Upper lobe of right lung (tissue), 1 donor: ENCODE measurements around the gene UGT1A10. TPM values are rescaled to one million over a fixed set of nuclear protein-coding genes. Genes with fewer than 3 reads are reported as not detected.
"Not testable (repeated sequence)": the region's sequence is repeated elsewhere in the genome, so short reads cannot be mapped to it uniquely, and the experiment has no call there.

ENCODE experiments used
- ATAC-seq: fragments of 200-7000 bp; cut with Tn5 transposase; one replicate; pipeline ENCODE4 v1.9.1; 2020; ENCODE audit warnings: mild to moderate bottlenecking, moderate library complexity
- DNase-seq: peaks from one replicate; pipeline ENCODE4 v3.0.0-alpha.2; 2020
- H3K27ac ChIP-seq: fragments of 200-600 bp; one replicate; pipeline ENCODE4 v1.8.0; 2022
- H3K27me3 ChIP-seq: fragments of 200-600 bp; one replicate; pipeline ENCODE4 v1.8.0; 2022; ENCODE audit warnings: mild to moderate bottlenecking
- H3K36me3 ChIP-seq: fragments of 200-600 bp; one replicate; pipeline ENCODE4 v1.8.0; 2022
- H3K4me1 ChIP-seq: fragments of 200-600 bp; one replicate; pipeline ENCODE4 v1.8.0; 2022
- H3K4me3 ChIP-seq: fragments of 200-600 bp; one replicate; pipeline ENCODE4 v1.8.0; 2022; ENCODE audit warnings: mild to moderate bottlenecking
- H3K9me3 ChIP-seq: fragments of 200-600 bp; one replicate; pipeline ENCODE4 v1.8.0; 2022
- CTCF ChIP-seq: fragments of 200-600 bp; IDR thresholded peaks from one replicate; pipeline ENCODE4 v1.8.0; 2022; ENCODE audit warnings: antibody characterized with exemption
- intact Hi-C: fragments of 100-400 bp; cut with DNase I; formaldehyde crosslinking; loops from one replicate; pipeline ENCODE4 v1.11.0; 2022
- total RNA-seq: library from RNA; stranded (reverse); fragmentation: NEBNext Ultra II Directional; extraction: Animal tissue kit (Norgen Biotek cat#: 25700); gene quantifications from one replicate; pipeline ENCODE4 v1.2.1, GENCODE V29; 2021
- donor health status: DM: no; HTN: yes; CAD: no; lungs with severe emphysema.

Gene UGT1A10
- total RNA-seq, 1 donor from 2014 or later = not detected

- H3K4me1 ChIP-seq = no peaks in the 10 kb centered on the region
- H3K27ac ChIP-seq = no peak overlapping the region
- no peak overlapping the region for H3K4me3 ChIP-seq
- no peaks in the 10 kb centered on the region for H3K9me3 ChIP-seq
- no peak for ATAC-seq
- no peak for DNase-seq
- no peaks in the 10 kb centered on the region for H3K36me3 ChIP-seq
- no peaks in the 10 kb centered on the region for H3K27me3 ChIP-seq
- intact Hi-C loops = no loop called here
- TF ChIP-seq CTCF = no peak
These were observed 107.4 kb downstream of the UGT1A10 start for GRCh38 chr2:233743464-233744259.

- no peaks in the 10 kb centered on the region for H3K4me1 ChIP-seq
- no peak overlapping the region for H3K4me3 ChIP-seq
- no peak for TF ChIP-seq CTCF
- intact Hi-C loops = no loop called here
- H3K36me3 ChIP-seq = no peaks in the 10 kb centered on the region
- H3K27ac ChIP-seq = no peak overlapping the region
- no peak for DNase-seq
- no peaks in the 10 kb centered on the region for H3K27me3 ChIP-seq
- ATAC-seq = no peak
- H3K9me3 ChIP-seq = no peaks in the 10 kb centered on the region
These were observed 109.0 kb downstream of the UGT1A10 start for GRCh38 chr2:233745073-233745755.

GRCh38 chr2:233745838-233746237 is 109.6 kb downstream of the UGT1A10 start:
- DNase-seq, intact Hi-C loops, ATAC-seq, H3K27me3 ChIP-seq, H3K4me3 ChIP-seq, H3K4me1 ChIP-seq, H3K36me3 ChIP-seq, H3K27ac ChIP-seq, H3K9me3 ChIP-seq: not testable (repeated sequence)

- intact Hi-C loops = no loop called here
- ATAC-seq = peak; percentile 41
- TF ChIP-seq CTCF = no peak
These were observed 110.4 kb downstream of the UGT1A10 start for GRCh38 chr2:233746475-233747282.

GRCh38 chr2:233747283-233747544 is 111.0 kb downstream of the UGT1A10 start:
- Histone ChIP-seq H3K27ac (no peak overlapping the region), H3K9me3 (no peaks in the 10 kb centered on the region), H3K4me3 (no peak overlapping the region), H3K27me3 (no peaks in the 10 kb centered on the region), H3K4me1 (no peaks in the 10 kb centered on the region), H3K36me3 (no peaks in the 10 kb centered on the region)
- intact Hi-C loops = no loop called here
- ATAC-seq (peak; percentile 21), DNase-seq (no peak)
- TF ChIP-seq CTCF = no peak

More at GRCh38 chr2:233746475-233747282, 110.4 kb downstream of the UGT1A10 start:
- Histone ChIP-seq H3K9me3 (no peaks in the 10 kb centered on the region), H3K27me3 (no peaks in the 10 kb centered on the region), H3K4me3 (no peak overlapping the region), H3K4me1 (no peaks in the 10 kb centered on the region), H3K27ac (no peak overlapping the region), H3K36me3 (no peaks in the 10 kb centered on the region)
- no peak for DNase-seq

GRCh38 chr2:233750689-233751088 is 114.4 kb downstream of the UGT1A10 start:
- not testable (repeated sequence) for DNase-seq, ATAC-seq

GRCh38 chr2:233751212-233752009 is 115.2 kb downstream of the UGT1A10 start:
- ATAC-seq, H3K27me3 ChIP-seq, H3K27ac ChIP-seq, H3K4me1 ChIP-seq, H3K9me3 ChIP-seq, H3K4me3 ChIP-seq, DNase-seq, H3K36me3 ChIP-seq, intact Hi-C loops: not testable (repeated sequence)

More at GRCh38 chr2:233750689-233751088, 114.4 kb downstream of the UGT1A10 start:
- H3K4me1 ChIP-seq, H3K4me3 ChIP-seq, H3K27ac ChIP-seq, H3K36me3 ChIP-seq, H3K9me3 ChIP-seq, H3K27me3 ChIP-seq, intact Hi-C loops: not testable (repeated sequence)
